PC-9 (cell line): ENCODE results near the gene MCM3. TPM values are rescaled to one million over a fixed set of nuclear protein-coding genes. Genes with fewer than 3 reads are reported as not detected.

Source experiments
- BruUV-seq: library from RNA; stranded (reverse); fragments of 400-500 nt; replicated peaks from 2 replicates; lab custom pipeline; 2021; lab: Mats Ljungman, UMichigan
- CTCF ChIA-PET: fragments of 300-600 bp; sonication (Branson Sonifier 250); formaldehyde crosslinking; loops from one replicate; lab custom pipeline; 2022; ENCODE audit warnings: antibody characterized with exemption; lab: Charles Lee
- POLR2A ChIA-PET: fragments of 300-600 bp; sonication (Branson Sonifier 250); formaldehyde crosslinking; loops from one replicate; lab custom pipeline; 2022; ENCODE audit warnings: antibody characterized with exemption; ENCODE audit not compliant: unreplicated experiment; lab: Charles Lee
- DNase-seq, 2 experiments: peaks; one replicate each; pipeline versions ENCODE4 v3.0.0 to v3.0.0-alpha.2; 2015 to 2022; ENCODE audit warnings: mixed read lengths in 1 of 2
- H2AFZ ChIP-seq: fragments of 200-600 bp; sonication (generic); 2 replicates; pipeline ENCODE4 v1.8.1; 2017; ENCODE audit warnings: antibody characterized with exemption
- H3F3A ChIP-seq: fragments of 200-600 bp; sonication (generic); 2 replicates; pipeline ENCODE4 v1.8.1; 2017; ENCODE audit warnings: antibody characterized with exemption, mild to moderate bottlenecking, low read depth; ENCODE audit not compliant: insufficient read depth
- H3K27ac ChIP-seq: fragments of 200-600 bp; sonication (generic); 2 replicates; pipeline ENCODE4 v1.6.1; 2016; ENCODE audit warnings: mixed run types
- H3K27me3 ChIP-seq: fragments of 200-600 bp; sonication (generic); 2 replicates; pipeline ENCODE4 v1.6.1; 2016; ENCODE audit warnings: low read depth, mixed run types; ENCODE audit not compliant: insufficient read depth
- H3K36me3 ChIP-seq: fragments of 200-600 bp; sonication (generic); 2 replicates; pipeline ENCODE4 v1.6.1; 2016; ENCODE audit warnings: low read depth, mixed run types
- H3K4me1 ChIP-seq: fragments of 200-600 bp; sonication (generic); replicated peaks from 2 replicates; pipeline ENCODE4 v1.6.1; 2016; ENCODE audit warnings: mixed run types; ENCODE audit not compliant: insufficient read depth
- H3K4me2 ChIP-seq: fragments of 200-600 bp; sonication (generic); 2 replicates; pipeline ENCODE4 v1.6.1; 2017; ENCODE audit warnings: mixed run types
- H3K4me3 ChIP-seq: fragments of 200-600 bp; sonication (generic); 2 replicates; pipeline ENCODE4 v1.6.1; 2016; ENCODE audit warnings: mixed run types
- H3K79me2 ChIP-seq: fragments of 200-600 bp; sonication (generic); 2 replicates; pipeline ENCODE4 v1.6.1; 2017; ENCODE audit warnings: low read depth, mixed run types
- H3K9me2 ChIP-seq: fragments of 200-600 bp; sonication (generic); 2 replicates; pipeline ENCODE4 v1.8.1; 2017; ENCODE audit warnings: mild to moderate bottlenecking; ENCODE audit not compliant: insufficient read depth
- H3K9me3 ChIP-seq: fragments of 200-600 bp; sonication (generic); 2 replicates; pipeline ENCODE4 v1.8.1; 2016; ENCODE audit warnings: low read depth; ENCODE audit not compliant: insufficient read depth
- H4K20me1 ChIP-seq: fragments of 200-600 bp; sonication (generic); 2 replicates; pipeline ENCODE4 v1.8.1; 2017; ENCODE audit not compliant: insufficient read depth
- CTCF ChIP-seq: fragments of 200-600 bp; sonication (generic); conservative IDR thresholded peaks from 2 replicates; pipeline ENCODE4 v1.6.1; 2017; ENCODE audit warnings: mixed run types, antibody characterized with exemption, mild to moderate bottlenecking, moderate library complexity
- EZH2 ChIP-seq: fragments of 200-600 bp; sonication (generic); IDR thresholded peaks from 2 replicates; pipeline ENCODE4 v1.8.0; 2017; ENCODE audit warnings: antibody characterized with exemption, low read depth
- intact Hi-C: fragments of 100-400 bp; cut with micrococcal nuclease; formaldehyde crosslinking; loops from one replicate; pipeline ENCODE4 v1.10.0; 2022; ENCODE audit not compliant: unreplicated experiment
- total RNA-seq: library from RNA; stranded (reverse); gene quantifications from 2 replicates; pipeline ENCODE4 v1.2.3, GENCODE V29; 2021

Gene MCM3
- total RNA-seq, 1 experiment from 2014 or later, result 111 TPM

- Histone ChIP-seq H3K27ac (no peak overlapping the region), H2AFZ (no peak overlapping the region), H4K20me1 (no peaks in the 10 kb centered on the region), H3K4me3 (no peak overlapping the region), H3K36me3 (no peaks in the 10 kb centered on the region), H3K9me3 (no peaks in the 10 kb centered on the region), H3K27me3 (no peaks in the 10 kb centered on the region), H3K9me2 (no peaks in the 10 kb centered on the region), H3K4me1 (peaks cover 4% of the 10 kb centered on the region; the same call in 1 of the 2 replicates), H3K79me2 (no peaks in the 10 kb centered on the region), H3K4me2 (no peak overlapping the region), H3F3A (no peaks in the 10 kb centered on the region)
- ChIA-PET CTCF (no interaction called here), POLR2A (no interaction called here)
- intact Hi-C loops, result no loop called here
- no TSS peak for BruUV-seq
- TF ChIP-seq EZH2 (no peak), CTCF (no peak)
- DNase-seq, result peak in 1 of 2 experiments; percentile 68
These were observed 33.5 kb upstream of the MCM3 start for GRCh38 chr6:52317841-52318581.

- H3K79me2 ChIP-seq, result no peaks in the 10 kb centered on the region
- no peak overlapping the region for H3K4me2 ChIP-seq
- intact Hi-C loops, result no loop called here
- no peaks in the 10 kb centered on the region for H3K36me3 ChIP-seq
- no peaks in the 10 kb centered on the region for H3K9me3 ChIP-seq
- CTCF ChIA-PET, result no interaction called here
- H2AFZ ChIP-seq, result no peak overlapping the region
- H4K20me1 ChIP-seq, result no peaks in the 10 kb centered on the region
- no peak overlapping the region for H3K4me3 ChIP-seq
- BruUV-seq, result no TSS peak
- H3K9me2 ChIP-seq, result no peaks in the 10 kb centered on the region
- H3K4me1 ChIP-seq, result peaks cover 4% of the 10 kb centered on the region; the same call in 1 of the 2 replicates
- no peak for DNase-seq
- no peak overlapping the region for H3K27ac ChIP-seq
- no peaks in the 10 kb centered on the region for H3F3A ChIP-seq
- H3K27me3 ChIP-seq, result no peaks in the 10 kb centered on the region
- POLR2A ChIA-PET, result no interaction called here
- TF ChIP-seq EZH2 (no peak), CTCF (no peak)
These were observed 32.7 kb upstream of the MCM3 start for GRCh38 chr6:52317211-52317610.

- TF ChIP-seq CTCF (no peak), EZH2 (no peak)
- BruUV-seq, result no TSS peak
- intact Hi-C loops, result no loop called here
- Histone ChIP-seq H3K4me1 (peaks cover 4% of the 10 kb centered on the region; the same call in 1 of the 2 replicates), H3F3A (no peaks in the 10 kb centered on the region), H3K27me3 (no peaks in the 10 kb centered on the region), H3K36me3 (no peaks in the 10 kb centered on the region), H3K79me2 (no peaks in the 10 kb centered on the region), H3K27ac (no peak overlapping the region), H3K4me2 (no peak overlapping the region), H4K20me1 (no peaks in the 10 kb centered on the region), H3K4me3 (no peak overlapping the region), H3K9me2 (no peaks in the 10 kb centered on the region), H2AFZ (no peak overlapping the region), H3K9me3 (no peaks in the 10 kb centered on the region)
- ChIA-PET CTCF (no interaction called here), POLR2A (no interaction called here)
- no peak for DNase-seq
These were observed 30.2 kb upstream of the MCM3 start for GRCh38 chr6:52314752-52315151.
